ENCODE data around the gene B9D2.
"Not testable (repeated sequence)": the region's sequence is repeated elsewhere in the genome, so short reads cannot be mapped to it uniquely, and the experiment has no call there.

The B9D2 gene

DNA sequence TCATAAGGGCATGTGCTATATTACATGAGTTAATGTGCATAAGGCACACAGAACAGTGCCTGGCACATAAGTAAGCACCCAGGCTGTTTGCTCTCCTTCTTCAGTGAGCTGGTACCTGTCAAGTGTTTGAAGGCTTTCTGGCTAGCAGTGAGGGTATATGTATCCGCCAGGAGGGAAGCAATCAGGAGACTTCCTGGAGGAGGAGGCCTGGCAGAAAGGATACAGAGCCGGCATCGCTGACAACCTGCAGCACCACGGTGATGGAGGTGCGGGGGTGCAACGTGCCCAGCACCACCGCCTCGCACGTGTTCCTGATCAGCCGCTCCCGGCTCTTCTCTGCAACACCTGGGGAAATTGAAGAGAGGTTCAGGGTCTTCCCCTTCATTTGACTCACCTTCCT, 27.7 kb upstream of the B9D2 start:
- no peak for DNase-seq (ENCODE audit: low read depth)

- no peak for DNase-seq (ENCODE audit: low read depth)
Measured at GRCh38 chr19:41386442-41386841, 22.5 kb upstream of the B9D2 start.

- no peak for DNase-seq (ENCODE audit: low read depth)
Measured at GRCh38 chr19:41384351-41384750, 20.4 kb upstream of the B9D2 start.

GRCh38 chr19:41381536-41381935, 17.6 kb upstream of the B9D2 start:
- not testable (repeated sequence) for DNase-seq (ENCODE audit: low read depth)

DNA sequence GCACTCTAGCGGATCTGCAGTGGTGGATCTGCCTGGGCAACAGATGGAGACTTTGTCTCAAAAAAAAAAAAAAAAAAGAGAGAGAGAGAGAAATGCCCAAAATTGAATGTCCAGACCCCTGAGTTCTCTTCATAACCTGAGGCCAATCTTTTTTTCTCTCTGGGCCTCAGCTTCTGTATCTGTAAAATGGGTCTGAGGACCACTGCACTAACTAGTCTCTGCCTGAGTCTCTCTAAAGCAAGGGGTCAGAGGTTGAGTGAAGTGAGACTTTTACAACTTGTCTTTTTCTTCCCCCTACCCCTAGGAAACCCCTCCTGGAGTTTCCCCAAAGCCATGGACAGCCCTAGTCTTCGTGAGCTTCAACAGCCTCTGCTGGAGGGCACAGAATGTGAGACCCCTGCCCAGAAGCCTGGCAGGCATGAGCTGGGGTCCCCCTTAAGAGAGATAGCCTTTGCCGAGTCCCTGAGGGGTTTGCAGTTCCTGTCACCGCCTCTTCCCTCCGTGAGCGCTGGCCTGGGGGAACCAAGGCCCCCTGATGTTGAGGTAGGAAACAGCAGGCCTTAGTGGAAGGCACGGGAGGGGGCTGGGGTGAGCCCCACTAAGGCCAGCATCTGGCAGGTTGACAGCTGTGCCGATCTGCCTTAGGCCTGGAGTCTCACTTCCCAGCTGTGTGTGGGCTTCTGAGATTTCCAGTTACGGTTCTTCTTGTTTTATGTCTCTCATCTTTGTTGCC, 14.2 kb upstream of the B9D2 start:
- DNase-seq (ENCODE audit: low read depth), result no peak

GRCh38 chr19:41376998-41377365, 13.0 kb upstream of the B9D2 start:
- DNase-seq (ENCODE audit: low read depth), result no peak

DNA sequence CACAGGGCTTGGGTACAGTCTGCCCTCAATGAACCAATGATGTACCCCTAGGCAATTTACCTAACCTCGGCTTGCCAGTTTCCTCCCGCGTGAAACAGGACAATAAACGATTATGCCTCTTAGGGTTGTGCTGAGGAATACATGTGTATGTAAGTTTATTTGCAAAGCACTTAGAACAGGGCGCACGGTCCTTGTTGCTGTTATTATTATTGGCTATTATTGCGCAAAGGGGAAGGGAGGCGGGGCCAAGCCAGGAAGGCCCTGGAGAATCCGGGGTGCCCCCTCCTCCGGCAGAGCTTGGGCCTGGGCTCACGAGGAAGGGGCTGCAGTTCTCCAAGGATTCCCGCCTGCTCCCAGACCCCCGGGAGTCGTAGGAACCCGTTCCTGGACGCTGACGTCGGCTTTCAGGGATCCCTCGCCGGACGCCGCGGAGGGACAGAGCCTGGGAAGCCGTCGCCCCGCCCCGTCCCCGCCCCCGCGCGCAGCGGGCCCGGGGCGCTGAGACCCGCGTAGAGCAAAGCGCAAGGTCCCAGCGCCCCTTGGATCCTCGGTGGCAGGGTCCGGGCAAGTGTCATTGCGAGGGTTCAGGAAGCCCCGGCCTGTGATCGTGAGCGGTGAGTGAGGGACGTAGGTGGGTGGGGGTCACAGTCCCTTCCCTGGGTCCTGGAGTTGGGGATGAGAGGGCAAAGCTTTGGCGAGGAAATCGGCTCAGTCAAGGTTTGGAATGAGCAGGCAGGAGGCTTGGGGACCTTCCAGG, 12.5 kb upstream of the B9D2 start, which contains the start of gene TMEM91:
Gene TMEM91, plus strand, starts transcription at position 293 of the 757 bp plus-strand sequence. CDS start 1,777 bp downstream, outside the sequence.
- no peak for DNase-seq (ENCODE audit: low read depth)

DNA sequence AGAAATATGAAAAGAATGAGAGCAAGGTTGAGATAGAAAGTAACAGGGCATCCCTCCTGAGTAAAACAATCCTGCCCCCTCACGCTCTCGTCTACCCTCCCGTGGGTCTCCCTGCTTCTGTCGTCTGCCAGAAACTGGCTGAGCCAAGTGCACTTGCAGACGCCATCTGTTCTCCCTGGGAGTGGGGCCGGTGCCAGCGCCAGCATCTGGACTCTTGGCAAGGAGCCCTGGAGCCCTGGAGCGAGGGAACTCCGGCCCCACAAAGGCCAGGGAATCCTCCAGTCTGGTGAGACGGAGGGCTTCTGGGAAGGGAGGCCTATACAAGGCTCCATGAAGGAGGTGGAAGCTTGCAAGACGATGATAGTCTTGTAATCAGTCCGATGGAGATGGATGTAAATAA, 10.0 kb upstream of the B9D2 start:
- peak; percentile 90 for DNase-seq (ENCODE audit: low read depth)

GRCh38 chr19:41372501-41372900, 8.6 kb upstream of the B9D2 start:
- no peak for DNase-seq (ENCODE audit: low read depth)

- no peak for DNase-seq (ENCODE audit: low read depth)
Measured at GRCh38 chr19:41371541-41371940, 7.6 kb upstream of the B9D2 start.

GRCh38 chr19:41371119-41371518, 7.2 kb upstream of the B9D2 start:
- not testable (repeated sequence) for DNase-seq (ENCODE audit: low read depth)

DNA sequence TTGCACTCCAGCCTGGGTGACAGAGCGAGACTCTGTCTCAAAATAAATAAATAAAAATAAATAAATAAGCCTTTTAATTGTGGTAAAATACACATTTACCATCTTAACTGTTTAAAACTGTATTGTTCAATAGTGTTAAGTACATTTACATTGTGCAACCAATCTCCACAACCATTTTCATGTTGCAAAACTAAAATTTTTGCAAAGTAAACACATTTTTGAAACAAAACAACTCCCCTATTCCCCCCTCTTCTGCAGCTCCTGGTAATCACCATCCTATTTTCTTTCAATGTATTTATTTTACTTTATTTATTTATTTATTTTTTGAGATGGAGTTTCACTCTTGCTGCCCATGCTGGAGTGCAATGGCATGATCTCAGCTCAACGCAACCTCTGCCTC, 5.8 kb upstream of the B9D2 start:
- no peak for DNase-seq (ENCODE audit: low read depth)

DNA sequence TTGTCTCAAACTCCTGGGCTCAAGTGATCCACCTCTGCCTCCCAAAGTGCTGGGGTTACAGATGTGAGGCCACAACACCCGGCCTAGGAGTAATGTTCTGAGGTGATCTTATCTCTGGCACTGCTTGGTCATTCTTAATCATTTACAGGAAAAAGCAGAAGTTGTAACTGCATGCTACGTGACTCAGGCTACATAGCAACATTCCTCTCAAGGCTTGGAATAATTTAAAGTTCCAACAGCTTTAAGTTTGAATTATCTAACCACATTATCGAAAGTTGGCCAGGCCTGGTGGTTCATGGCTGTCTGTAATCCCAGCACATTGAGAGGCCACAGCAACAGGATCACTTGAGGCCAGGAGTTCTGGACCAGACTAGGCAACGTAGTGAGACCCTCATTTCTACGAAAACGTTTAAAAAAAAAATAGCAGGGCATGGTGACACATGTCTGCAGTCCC, 3.9 kb upstream of the B9D2 start:
- DNase-seq (ENCODE audit: low read depth), result peak; percentile 96

DNA sequence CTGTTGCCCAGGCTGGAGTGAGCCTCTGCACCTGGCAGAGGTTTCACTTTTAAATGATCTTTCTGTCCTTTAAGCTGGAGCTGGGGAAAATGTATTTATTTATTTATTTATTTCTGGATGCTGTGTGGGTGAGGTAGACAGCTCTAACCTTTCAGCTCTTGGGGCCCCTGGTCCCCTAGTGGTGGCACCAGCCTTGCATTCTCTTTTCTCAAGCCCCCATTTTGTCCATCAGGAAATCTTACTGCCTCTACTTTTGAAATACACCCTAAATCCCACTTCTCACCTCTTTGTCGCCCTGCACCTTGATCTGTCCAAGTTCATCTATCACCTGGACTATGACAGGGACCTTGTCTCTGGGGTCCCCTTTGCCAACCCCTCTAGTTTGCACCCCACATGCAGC, 2.1 kb upstream of the B9D2 start:
- no peak for DNase-seq (ENCODE audit: low read depth)

DNA sequence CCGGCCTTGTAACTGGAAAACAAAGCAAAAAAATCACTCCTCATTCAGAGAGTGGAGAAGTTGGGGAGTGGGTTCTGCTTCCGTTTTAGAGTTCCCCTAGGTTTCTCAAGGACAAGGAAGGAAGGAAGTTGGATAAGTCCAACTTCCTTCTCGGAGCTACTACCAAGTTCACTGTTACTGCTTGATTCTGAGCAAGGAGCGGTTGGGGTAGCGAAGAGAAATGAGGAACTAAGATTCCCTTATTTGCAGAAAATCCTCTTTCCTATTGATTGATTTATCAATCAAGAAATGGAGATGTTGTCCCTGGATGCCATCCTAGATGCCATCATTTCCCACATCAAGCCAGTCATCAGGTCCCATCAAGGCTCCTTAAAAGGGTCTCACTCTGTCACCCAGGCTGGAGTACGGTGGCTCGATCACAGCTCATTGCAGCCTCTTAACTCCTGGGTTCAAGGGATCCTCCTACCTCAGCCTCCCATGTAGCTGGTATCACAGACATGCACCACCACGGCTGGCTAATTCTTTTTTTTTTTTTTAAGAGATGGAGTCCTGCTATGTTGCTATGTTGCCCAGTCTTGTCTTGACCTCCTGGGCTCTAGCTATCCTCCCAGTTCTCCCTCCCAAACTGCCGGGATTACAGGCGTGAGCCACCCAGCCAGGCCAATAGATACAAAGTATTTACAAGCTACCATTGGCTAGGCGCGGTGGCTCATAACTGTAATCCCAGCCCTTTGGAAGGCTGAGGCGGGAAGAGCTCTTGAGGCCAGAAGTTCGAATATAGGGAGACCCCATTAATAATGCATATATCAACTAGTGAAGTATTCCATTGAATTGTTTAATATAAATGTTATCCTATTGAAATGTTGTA, 809 bp upstream of the B9D2 start:
- no peak for DNase-seq (ENCODE audit: low read depth)

DNA sequence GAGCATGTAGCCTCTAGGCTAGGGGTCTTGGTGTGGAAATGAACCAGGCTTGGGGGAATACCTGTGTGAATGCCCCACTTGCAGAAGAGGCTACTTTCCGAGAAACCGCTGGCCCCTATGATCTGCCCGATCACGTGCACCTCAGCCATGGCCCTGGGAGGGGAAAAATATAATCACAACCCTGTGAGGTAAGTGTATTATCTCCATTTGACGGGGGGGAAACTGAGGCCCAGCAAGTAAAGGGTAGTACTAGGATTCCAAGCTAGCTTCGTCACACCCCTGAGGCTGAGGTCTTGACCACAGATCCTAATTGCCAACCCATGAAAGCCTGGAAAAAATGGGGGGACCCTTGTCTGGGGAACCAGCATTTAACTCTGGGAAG, 587 bp downstream of the B9D2 start:
- DNase-seq (ENCODE audit: low read depth), result no peak

DNA sequence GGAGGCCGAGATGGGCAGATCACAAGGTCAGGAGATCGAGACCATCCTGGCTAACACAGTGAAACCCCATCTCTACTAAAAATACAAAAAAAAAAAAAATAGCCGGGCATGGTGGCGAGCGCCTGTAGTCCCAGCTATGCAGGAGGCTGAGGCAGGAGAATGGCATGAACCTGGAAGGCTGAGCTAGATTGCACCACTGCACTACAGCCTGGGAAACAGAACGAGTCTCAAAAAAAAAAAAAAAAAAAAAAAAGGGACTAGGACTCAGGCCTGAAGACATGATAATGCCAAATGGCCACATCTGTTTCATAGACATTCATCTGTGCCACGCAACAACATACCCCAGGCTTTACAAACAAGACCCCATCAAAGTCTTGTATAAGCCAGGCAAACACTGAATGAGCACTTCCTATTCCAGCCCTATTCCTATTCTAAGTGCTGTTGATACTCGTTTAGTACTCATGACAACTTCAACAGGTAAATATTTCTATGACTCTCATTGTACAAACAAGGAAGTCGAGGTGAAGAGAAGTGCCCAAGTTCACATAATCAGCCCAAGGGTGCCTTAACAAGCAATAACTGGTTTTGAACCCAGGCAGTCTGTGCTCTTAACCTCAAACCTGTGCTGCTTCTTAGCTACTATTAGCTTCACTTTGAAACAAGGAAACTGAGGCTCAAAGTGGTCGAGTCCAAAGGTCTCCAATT, 1.7 kb downstream of the B9D2 start:
- no peak for DNase-seq (ENCODE audit: low read depth)

DNA sequence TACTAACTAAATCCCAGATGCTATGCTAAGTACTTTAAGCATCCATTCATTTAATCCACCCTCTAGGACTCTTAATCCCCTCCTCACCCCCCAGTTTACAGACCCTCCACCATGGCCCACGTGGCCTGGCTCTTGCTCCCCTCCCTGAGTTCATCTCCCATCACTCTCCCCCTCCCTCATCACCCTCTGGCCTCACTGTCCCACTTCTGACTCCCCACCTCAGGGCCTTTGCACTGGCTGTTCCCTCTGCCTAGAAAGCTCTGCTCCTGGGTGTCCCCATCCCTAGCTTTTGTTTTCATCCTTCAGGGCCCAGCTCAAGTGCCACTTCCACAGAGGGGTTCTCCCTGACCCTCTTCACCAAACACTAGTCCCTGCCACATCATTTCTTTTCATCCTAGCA, 4.2 kb downstream of the B9D2 start:
- no peak for DNase-seq (ENCODE audit: low read depth)

- no peak for DNase-seq (ENCODE audit: low read depth)
Measured at GRCh38 chr19:41357746-41358145, 6.2 kb downstream of the B9D2 start.

DNA sequence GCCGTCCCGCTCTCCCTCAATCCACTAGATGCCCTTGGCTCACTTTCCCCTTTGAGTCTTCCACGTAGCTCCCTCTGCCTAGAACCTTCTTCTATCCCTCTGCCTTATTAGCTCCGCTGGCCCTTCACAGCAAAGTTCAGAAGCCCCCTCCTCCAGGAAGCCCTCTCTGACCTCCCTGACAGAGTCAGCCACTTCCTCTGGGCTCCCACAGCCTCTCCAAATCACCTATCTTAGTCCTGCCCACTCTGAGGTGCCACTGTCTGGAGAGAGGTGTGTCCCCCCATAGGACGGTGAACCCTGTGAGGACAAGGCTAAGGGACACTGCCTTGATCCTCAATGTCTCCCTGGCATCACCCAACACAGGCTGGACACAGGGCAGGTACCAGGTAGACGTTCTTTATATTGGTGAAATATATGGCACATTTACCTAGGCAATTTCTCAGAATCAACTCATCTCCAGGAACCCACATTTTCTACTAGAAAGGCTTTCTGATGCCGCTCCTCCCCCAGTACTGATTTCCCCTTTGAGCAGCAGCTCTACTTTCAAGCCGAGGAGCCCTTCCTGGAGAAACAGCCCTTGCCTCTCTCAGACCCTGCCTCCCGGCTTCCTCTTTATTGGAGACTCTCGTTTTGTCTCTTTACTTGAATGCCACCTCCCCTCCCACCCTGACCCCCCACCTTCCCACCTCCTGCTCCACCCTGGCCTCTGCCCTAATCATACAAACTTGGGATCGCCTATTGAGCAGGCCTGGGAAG, 6.8 kb downstream of the B9D2 start:
- no peak for DNase-seq (ENCODE audit: low read depth)

- DNase-seq (ENCODE audit: low read depth), result no peak
Measured at GRCh38 chr19:41355802-41356201, 8.1 kb downstream of the B9D2 start.

All from EH (cell line).